Measurements from ENCODE around the gene MYL11.
"Not testable (repeated sequence)": the region's sequence is repeated elsewhere in the genome, so short reads cannot be mapped to it uniquely, and the experiment has no call there.

MYL11 gene, protein sequence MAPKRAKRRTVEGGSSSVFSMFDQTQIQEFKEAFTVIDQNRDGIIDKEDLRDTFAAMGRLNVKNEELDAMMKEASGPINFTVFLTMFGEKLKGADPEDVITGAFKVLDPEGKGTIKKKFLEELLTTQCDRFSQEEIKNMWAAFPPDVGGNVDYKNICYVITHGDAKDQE

DNA sequence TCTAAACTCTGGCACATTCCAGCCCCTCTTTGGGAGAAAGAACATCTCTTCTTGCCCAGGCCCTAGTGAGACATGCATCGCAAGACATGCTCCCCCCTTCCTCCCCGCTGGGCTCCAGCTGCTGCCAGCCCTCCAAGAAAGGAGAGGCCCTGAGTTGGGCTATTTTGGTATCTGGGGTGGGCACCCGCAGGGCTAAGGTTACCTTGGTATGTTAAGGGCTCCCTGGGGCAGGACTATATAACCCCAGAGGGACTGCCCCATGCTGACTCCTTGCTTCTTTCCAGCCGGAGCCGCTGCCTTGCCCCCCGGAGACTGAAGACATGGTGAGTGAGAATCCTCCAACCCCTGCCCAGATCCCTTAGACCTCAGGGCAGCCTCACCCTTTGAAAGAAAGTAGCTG lies at the start of gene MYL11:
TSS of gene MYL11 (plus strand) at position 265 of the 400 bp plus-strand sequence. CDS start at position 321, 56 bp downstream.
- no peak for DNase-seq

DNA sequence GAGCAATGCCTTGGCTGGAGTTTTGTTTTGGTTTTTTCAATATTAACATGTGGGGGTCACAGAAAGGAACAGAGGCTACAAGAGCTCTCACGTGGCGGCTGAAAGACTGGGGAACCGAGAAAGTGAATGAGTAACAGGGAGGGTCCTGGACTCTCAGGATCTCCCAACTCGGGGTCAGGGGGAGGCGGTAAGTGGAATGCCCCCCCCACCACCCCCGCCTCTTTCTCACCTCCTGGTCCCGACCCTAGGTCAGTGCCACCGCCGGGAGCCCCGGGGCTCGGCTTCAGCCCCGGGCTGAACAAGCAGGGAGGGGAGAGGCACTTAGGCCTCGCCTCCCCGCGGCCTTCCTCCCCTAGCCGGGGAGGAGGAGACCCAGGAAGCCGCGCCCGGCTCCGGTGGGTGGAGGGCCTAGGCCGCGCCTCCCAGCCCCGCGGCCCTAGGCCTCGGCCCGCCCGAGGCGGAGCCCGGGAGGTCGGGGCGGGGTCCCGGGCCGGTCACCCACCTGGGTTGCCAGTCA lies 40.1 kb upstream of the MYL11 start:
- DNase-seq = peak; percentile 85

DNA sequence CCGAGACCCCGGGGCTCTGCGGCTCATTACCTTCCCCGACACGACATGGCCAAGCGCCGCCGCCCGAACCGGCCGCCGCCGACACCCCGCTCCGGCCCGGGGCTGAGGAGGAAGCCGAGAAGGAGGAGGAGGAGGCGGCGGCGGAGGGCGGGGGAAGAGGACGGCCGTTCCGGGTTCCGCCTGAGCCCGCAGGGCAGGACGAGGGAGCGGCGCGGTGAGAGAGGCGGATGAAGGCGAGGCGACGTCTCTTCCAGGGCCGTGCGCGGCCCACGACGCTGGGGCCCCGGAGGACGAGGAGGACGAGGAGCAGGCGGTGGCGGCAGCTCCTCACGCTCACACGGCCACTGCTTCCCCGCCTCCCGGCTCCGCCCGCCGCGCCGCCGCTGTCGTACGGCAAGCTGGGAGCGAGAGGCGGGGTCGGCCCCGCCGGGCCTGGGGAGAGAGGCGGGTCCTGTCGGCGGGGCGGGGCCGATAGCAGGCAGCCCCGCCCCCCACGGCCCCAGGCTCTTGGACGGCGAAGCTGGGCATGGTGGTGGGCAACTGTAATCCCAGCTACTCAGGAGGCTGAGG lies 39.5 kb upstream of the MYL11 start:
- DNase-seq = peak; percentile 85

DNA sequence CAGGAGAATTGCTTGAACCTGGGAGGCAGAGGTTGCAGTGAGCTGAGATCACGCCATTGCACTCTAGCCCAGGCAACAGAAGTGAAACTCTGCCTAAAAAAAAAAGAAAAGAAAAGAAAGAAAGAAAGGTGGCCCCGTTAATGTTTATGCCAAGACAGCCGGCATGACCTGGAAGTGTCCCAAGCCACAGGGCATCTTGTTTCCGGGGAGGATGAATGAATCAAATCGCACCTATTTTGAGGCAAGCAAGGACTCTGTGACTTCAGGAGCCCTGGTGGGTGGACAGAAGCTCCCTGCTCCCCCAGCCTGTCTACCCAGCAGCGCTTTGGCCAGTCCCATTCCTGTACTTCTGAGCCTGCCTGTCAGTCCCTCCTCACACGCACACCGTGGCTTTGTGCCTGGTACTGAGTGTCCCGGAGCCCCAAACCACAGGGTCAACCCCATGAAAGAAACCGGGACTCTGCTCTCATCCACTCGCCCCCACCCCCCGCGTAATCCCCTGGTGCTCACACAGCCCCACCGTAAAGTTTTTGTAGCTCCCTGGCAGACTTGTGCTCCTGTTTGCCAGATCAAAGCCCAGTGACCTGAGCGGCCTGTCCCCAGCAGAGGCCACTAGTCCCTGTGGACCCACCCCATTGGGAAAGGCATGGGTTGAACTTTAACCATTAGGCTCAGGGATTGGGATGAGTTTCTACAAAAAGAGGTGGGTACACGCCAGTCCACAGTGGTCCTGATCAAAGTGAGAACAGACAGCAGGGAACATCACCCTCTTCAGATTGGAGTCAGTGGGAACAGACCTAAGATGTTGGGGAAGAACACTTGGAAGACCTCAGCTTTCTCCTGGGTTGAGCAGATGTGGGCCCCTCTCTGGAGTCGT lies 38.8 kb upstream of the MYL11 start:
- no peak for DNase-seq

DNA sequence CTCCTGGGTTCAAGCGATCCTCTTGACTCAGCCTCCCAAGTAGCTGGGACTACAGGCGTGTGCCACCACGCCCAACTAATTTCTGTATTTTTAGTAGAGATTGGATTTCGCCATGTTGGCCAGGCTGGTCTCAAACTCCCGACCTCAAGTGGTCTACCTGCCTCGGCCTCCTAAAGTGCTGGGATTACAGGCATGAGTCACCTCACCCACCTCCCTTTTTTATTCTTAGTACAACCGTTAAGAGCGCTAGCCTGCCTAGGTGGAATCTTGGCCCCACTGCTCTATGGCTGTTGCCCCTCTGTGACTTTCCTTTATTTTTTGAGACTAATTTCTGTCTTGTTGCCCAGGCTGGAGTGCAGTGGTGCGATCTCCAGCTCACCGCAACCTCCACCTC lies 36.6 kb upstream of the MYL11 start:
- DNase-seq = not testable (repeated sequence)

DNA sequence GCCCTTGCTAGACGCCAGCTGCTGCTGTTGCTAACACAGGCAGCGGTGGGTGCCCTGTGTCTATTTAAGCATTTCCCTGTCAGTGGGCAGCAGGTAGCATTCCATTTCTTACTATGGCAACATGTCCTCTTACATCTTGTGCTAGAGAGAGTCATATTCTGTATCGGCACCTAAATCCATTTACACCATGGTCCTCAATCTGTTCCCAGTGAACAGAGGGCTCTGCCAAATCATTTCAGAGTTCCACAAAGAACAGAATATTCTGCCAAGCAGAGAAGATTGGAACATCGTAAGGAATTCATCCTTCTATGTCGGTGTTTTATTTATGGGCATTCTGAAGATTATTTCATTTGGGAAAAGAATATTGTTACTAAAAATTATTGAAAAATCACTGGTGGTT lies 35.9 kb upstream of the MYL11 start:
- DNase-seq = not testable (repeated sequence)

DNA sequence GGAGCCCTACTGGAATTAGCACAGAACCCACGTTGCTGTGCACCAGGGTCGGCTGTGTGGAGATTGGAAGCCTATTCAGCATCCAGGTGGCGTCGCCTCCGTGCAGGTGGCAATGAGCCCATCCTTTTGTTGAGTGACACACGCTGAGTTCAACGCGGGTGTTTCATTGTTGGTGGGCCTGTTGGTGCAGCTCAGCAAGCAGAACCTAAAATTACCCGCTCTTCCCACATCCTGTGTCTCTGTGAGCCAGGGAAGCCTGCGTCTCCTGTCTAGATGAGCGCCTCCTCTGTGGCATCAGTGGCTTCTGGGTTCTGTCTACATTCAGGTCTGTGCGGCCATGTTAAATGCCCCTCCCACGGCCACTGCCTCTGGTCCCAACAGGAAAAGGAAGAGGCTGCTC lies 34.0 kb upstream of the MYL11 start:
- DNase-seq = no peak

DNA sequence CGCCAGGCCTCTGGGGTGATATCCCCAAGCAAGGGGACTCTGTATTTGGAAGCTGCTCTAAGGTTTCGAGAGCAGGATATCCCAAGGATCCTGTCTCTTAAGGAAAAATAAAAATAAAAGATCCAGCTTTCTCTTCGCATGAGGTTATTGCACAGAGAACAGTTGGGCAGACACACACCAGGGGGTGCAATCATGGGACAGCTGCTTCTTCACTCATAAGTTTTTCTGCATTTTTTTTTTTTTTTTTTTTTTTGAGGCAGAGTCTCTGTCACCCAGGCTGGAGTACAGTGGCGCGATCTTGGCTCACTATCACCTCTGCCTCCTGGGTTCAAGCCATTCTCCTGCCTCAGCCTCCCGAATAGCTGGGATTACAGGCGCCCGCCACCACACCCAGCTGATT lies 32.6 kb upstream of the MYL11 start:
- DNase-seq = not testable (repeated sequence)

DNA sequence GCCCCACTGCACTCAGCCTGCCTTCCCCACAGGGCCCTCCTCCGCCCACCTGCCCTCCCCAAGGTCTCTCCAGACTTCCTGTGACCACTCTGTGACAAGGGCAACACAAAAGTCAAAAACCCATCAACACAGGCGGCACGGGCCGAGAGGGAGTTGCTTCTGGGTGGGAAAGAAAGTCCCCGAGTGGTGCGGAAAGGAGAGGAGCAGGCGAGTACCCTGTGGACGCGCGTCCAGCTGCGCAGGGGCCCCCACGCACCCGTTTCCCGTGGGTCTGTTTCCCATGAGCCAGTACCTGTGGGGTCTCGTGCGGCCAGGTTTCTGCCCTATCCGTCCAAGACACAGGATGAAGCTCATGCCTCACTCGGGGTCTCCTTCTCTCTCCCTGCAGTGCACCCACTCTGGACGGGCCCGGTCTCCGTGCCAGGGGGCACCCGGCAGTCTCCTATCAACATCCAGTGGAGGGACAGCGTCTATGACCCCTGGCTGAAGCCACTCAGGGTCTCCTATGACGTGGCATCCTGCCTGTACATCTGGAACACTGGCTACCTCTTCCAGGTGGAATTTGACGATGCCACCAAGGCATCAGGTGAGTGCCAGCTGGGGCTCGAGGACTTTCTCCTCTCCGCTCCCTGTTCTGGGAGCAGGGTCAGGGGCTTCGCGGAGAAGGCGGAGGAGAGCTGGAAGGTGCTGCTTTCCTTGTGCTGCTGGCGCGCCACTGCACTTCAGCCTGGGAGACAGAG lies 31.7 kb upstream of the MYL11 start:
- DNase-seq = no peak

DNA sequence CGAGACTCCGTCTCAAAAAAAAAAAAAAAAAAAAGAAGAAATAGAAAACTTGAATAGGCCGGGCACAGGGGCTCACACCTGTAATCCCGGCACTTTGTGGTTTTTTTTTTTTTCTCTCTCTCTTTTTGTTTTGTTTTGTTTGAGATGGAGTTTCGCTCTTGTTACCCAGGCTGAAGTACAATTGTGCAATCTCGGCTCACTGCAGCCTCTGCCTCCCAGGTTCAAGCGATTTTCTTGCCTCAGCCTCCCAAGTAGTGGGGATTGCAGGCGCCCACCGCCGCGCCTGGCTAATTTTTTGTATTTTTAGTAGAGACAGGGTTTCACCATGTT lies 31.1 kb upstream of the MYL11 start:
- not testable (repeated sequence) for DNase-seq

DNA sequence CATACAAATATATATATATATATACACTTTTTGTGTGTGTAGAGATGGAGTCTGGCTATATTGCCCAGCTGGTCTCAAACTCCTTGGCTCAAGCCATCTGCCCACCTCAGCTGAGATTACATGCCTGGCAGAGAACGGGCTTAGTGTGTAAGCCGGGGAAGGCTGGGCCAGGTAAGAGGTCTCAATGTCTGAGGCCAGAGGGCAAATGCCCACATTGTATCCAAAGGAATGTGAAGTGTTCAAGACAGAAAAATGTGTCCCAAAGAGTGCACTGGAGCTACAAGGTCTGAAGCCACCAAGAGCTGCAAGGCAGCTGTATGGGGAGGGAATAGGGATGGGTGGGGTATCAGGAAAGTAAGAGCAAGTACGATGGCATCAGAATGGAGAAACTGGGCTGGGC lies 28.3 kb upstream of the MYL11 start:
- DNase-seq = no peak

DNA sequence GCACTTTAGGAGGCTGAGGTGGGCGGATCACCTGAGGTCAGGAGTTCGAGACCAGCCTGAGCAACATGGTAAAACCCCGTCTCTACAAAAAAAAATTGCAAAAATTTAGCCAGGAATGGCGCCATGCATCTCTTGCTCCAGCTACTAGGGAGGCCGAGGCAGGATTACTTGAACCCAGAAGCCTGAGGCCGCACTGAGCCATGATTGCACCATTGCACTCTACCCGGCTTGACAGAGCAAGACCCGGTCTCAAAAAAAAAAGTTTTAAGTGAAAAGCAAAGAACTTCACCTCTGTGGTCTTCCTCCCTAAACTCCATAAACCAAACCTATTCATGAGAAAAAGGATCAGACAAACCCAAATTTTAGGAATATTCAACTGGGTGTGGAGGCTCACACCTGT lies 26.5 kb upstream of the MYL11 start:
- DNase-seq = no peak

DNA sequence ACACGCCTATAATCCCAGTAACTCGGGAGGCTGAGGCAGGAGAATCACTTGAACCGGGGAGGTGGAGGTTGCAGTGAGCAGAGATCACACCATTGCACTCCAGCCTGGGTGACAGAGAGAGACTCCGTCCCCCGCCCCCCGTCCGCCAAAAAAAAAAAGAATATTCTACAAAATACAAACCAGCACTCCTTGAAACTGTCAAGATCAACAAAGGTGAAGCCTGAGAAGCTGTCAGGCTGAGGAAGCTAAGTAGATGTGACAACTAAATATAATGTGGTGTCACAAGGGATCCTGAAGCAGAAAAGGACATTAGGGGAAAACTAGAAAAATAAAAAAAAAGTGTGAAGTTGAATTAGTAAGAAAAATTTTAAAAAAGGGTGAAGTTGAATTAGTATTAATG lies 25.7 kb upstream of the MYL11 start:
- DNase-seq = no peak

DNA sequence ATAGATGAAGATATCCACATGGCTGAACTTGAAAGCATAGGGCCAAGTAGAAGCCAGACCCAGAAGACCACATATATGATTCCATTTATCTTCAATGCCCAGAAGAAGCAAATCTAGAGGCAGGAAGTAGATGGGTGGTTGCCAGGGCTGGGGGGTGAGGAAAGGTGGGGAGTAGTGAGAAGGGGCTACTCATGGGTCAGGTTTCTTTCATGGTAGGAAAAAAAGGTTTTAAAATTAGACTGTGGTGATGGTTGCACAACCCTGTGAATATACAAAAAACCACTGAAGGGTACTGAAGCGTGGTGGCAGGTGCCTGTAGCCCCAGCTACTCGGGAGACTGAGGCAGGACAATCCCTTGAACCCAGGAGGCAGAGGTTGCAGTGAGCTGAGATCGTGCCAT lies 24.9 kb upstream of the MYL11 start:
- DNase-seq = no peak

DNA sequence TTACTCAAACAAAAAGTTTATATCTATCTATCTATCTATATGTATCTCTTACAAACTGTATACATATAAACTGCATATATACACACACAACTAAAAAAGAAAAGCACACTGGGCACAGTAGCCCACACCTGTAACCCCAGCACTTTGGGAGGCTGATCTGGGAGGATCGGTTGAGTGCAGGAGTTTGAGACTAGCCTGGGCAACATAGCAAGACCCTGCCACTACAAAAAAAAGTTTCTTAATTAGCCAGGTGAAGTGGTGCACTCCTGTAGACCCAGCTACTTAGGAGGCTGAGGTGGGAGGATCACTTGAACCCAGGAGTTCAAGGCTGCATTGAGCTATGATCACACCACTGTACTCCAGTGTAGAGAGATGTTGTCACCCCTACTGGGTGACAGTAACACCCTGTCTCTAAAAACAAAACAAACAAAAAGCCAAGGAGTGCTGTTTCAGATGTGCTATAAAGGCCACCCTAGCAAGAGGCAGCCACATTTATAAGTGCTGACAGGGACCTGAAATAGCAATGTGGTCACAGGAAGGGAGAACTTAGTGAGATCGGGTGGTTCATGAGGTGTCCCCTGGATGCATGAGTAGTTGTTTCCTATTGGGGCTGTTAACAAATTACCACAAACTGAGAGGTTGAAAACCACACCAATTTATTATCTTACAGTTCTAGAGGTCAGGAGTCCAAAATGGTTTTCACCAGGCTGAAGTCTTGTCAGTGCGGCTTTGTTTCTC lies 24.3 kb upstream of the MYL11 start:
- DNase-seq = no peak

DNA sequence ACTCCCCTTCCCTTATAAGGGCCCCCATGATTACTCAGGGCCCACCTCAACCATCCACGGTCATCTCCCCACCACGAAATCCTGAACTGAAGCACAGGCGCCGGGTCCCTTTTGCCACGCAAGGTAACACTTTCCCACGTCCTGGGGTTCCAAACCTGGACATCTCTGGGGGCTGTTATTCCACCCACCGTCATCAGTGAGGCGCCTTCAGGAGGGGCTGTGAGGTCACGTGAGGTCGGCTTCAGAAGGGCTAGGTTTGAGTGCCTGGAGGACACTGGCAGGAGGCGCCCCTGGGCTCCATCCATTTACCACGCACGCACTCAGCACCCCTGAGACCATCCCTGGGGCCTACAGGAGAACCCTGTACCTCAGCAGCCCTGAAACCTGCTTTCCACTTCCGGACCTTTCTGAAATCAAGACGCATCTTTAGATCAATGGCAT lies 23.6 kb upstream of the MYL11 start:
- DNase-seq = no peak

DNA sequence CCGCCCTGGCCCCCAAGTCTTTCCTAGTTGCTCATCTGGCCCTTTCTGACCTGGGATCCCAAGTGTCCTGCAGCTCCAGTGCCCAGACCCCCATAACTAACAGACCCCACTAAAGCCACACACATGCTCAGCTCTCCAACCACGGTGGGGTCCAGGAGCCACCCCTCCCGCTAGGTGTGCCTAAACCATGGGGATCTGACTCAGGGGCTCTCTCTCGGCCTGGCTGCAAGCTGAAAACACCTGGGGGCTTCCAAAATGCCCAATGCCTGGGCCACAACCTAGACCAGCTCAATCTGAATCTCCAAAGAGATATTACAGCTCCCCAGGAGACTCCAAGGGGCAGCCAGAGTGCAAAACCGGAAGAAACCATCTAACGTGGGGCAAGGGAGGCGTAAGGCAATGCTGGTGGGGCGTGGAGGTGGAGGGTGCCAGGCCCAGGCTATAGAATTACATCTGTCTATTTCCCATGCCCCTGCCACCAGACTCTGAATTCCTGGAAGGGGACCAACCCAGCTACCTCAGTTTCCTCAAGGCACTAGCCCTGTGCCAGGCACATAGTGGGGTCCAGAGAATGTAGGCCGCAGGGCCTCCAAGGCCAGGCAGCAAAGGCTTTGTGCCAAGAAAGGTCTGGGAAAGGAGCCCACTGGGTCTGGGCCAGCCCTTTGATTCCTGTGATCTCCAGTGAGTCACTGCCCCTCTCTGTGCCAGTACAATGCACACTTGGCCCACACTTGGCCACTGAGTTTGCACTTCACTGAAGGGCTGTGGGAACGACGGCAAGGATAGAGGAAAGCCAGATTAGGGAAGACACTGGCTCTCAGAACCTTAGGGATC lies 22.8 kb upstream of the MYL11 start:
- no peak for DNase-seq

DNA sequence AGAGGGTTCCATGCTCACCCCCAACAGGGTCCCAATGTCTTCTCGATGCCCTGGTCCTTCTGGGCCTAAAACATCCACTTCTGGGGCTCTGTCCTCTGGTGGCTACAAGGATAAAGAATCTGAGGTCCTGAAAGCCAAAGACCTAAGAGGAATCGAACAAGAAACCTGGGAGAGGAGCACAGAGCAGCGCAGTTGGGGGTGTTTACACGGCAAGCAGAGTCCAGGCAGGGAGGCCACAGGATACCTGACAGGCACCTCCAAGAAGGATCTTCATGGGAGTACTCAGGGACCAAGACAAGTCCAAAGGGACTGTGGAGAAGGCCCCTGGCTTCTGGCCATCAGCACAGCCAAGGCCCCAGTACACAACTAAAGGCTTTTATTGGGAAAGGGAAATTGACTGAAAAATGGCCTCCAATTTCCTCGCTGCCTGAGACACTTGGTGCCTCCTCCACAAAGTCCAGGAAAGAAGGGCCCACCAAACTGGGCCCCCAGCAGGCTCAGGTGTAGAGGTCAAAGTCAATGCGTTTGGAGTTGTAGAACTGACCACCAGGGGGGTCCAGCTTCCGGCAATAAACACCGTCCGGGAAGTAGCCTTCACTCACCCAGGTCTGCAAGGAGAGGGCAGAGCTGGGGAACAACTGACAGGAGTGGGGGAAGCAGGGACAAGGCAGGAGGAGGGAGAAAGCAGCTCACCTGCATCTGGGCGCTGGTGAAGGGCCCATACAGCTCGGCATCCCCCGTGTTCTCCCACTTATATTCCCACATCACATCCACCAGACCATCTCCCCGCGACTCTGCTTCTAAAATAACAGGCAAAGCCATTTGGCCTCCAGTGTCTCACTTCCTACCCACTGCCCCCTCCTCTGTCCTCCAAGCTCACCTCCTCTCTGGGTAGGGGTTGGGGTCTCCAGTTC lies 21.9 kb upstream of the MYL11 start:
- DNase-seq = no peak

DNA sequence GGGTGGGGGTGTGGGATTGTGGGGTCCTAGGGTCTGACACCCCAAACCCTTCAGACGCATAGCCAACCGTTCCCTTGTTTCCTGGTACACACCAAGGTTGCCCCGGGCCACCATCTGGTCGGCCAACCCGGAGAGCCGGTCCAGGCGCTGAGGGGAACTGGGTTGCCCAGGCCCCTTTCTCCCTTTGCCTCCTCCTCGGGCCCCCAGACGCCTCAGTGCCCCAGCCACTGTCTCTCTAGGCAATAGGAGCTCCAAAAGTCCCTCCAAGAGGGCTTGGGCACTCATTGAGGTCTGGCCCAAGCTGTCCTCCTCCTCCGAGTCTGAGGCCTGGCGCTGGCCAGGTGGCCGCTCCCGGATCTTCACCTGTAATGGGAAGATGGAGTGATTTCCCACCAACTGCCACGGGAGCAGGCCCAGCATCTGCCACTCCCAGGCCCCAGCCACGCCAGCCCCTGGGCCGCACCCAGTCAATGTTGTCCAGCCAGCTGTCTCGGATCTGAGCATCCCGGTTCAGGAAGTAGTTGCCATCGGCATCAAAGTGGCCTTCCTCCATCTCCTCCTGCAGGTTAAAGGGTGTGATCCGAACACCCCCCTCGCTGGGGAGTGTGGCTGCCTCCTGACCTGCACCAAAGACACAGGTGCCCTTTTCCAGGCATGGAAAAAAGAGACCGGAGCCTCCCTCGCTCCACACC lies 21.0 kb upstream of the MYL11 start:
- DNase-seq = no peak

All from left hindlimb (tissue), 1 donor.